Keratinocyte (primary cell): ENCODE results near the gene CCDC92.

ENCODE experiments used
- EZH2 ChIP-seq: IDR thresholded peaks from one replicate; pipeline ENCODE4 v1.6.1; 2012; ENCODE audit warnings: inconsistent platforms, mild to moderate bottlenecking, low read length, moderate library complexity
- TF ChIP-seq, protein P1 (sequence below), 3 experiments: IDR thresholded peaks in 1 of 3; conservative IDR thresholded peaks in 1 of 3; optimal IDR thresholded peaks in 1 of 3; 2 replicates in 2 of 3; 3 replicates in 1 of 3; pipeline versions ENCODE3 to v1.5.1; 2011; ENCODE audit warnings: low read length in 3 of 3, mild to moderate bottlenecking in 3 of 3, moderate library complexity in 2 of 3, control low read depth in 1 of 3, inconsistent platforms in 1 of 3; ENCODE audit not compliant: insufficient read depth in 2 of 3; ENCODE audit errors: extremely low read depth in 1 of 3

DNA sequence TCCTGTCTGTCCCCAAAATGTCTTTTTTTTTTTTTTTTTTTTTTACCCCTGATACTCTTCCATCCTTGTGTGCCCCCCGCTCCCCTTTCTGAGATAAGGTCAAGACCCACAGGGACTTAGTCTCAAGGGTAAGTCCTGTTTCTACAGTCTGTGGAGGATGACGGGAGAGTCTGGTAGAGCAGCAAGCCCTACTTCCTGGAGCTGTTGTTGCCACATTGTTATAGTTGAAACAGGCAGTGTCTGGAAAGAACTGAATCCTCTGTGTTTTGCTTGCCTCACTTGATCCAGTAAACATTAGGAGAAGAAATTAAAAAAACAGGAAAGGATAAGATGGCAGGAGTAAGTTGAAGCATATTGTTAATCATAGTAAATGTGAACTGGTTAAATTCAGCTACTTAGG is 45.9 kb upstream of the CCDC92 start:
- TF ChIP-seq, protein P1, sequence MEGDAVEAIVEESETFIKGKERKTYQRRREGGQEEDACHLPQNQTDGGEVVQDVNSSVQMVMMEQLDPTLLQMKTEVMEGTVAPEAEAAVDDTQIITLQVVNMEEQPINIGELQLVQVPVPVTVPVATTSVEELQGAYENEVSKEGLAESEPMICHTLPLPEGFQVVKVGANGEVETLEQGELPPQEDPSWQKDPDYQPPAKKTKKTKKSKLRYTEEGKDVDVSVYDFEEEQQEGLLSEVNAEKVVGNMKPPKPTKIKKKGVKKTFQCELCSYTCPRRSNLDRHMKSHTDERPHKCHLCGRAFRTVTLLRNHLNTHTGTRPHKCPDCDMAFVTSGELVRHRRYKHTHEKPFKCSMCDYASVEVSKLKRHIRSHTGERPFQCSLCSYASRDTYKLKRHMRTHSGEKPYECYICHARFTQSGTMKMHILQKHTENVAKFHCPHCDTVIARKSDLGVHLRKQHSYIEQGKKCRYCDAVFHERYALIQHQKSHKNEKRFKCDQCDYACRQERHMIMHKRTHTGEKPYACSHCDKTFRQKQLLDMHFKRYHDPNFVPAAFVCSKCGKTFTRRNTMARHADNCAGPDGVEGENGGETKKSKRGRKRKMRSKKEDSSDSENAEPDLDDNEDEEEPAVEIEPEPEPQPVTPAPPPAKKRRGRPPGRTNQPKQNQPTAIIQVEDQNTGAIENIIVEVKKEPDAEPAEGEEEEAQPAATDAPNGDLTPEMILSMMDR (optimal IDR thresholded peaks at IDR 0.05 in 1 of 3, IDR thresholded peaks at IDR 0.05 in 1 of 3, conservative IDR thresholded peaks at IDR 0.05 in 1 of 3; ENCODE audit: extremely low read depth in 1 of 3, insufficient read depth in 2 of 3, low read length in 3 of 3), result no peak
- no peak for TF ChIP-seq EZH2
